ENCODE data around the gene MATR3. TPM values are rescaled to one million over a fixed set of nuclear protein-coding genes. Genes with fewer than 3 reads are reported as not detected.

Gene MATR3
- total and polyA plus RNA-seq, 9 donors, result 174 to 297 (median 222) TPM

DNA sequence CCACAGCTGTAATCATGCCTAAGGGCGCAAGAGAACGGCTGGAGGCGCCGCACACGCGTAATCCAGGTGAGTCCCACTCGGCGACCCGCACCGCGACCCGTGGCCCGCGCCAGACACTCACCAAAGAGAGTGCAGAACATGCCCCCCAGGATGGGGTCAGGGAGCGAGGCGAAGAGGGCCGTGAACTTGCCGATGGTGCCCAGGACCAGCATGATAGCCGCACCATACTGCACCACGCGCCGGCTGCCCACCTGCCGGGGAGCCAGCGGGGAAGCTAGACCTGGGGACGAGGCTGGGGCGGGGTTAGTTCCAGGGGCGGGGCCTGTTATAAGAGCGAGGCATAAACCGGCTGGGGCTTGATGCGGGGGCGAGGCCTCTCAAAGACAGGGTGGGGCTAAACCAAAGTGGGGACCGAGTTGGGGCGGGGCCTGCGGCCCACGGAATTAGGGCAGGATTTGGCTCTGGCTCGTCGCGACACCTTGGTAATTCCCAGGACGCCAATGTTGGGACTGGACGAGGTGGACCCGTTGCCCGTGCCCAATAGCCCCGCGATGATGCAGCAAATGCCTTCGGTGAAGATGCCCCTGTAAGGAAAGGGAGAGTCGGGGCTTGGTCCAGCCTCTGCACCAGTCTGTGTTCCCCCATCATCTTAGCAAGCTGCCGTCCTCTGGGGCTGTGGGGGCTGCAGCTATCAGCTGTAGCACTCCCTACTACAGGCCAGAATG, 84.7 kb downstream of the MATR3 start:
- peak in 3 of 5 donors; percentile 16 to 32 (median 21) for DNase-seq
- H3K27ac ChIP-seq, result no peak overlapping the region
- TF ChIP-seq, protein P1, sequence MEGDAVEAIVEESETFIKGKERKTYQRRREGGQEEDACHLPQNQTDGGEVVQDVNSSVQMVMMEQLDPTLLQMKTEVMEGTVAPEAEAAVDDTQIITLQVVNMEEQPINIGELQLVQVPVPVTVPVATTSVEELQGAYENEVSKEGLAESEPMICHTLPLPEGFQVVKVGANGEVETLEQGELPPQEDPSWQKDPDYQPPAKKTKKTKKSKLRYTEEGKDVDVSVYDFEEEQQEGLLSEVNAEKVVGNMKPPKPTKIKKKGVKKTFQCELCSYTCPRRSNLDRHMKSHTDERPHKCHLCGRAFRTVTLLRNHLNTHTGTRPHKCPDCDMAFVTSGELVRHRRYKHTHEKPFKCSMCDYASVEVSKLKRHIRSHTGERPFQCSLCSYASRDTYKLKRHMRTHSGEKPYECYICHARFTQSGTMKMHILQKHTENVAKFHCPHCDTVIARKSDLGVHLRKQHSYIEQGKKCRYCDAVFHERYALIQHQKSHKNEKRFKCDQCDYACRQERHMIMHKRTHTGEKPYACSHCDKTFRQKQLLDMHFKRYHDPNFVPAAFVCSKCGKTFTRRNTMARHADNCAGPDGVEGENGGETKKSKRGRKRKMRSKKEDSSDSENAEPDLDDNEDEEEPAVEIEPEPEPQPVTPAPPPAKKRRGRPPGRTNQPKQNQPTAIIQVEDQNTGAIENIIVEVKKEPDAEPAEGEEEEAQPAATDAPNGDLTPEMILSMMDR (IDR thresholded peaks at IDR 0.05), result no peak
- no peak for TF ChIP-seq EP300 (IDR thresholded peaks at IDR 0.05)
- TF ChIP-seq POLR2A (IDR thresholded peaks at IDR 0.05), result no peak
- no peak overlapping the region for H3K4me3 ChIP-seq
- H3K36me3 ChIP-seq, result no peaks in the 10 kb centered on the region
- no peaks in the 10 kb centered on the region for H3K27me3 ChIP-seq
- H3K9me3 ChIP-seq, result no peaks in the 10 kb centered on the region
- intact Hi-C loops (cut with DNase I), result no loop called here
- peaks cover 3% of the 10 kb centered on the region for H3K4me1 ChIP-seq (ENCODE audit: insufficient read depth)
- 48 to 71% (median 52%) methylated on average over 39 to 47 of the region's 47 CpGs for WGBS, 3 donors

DNA sequence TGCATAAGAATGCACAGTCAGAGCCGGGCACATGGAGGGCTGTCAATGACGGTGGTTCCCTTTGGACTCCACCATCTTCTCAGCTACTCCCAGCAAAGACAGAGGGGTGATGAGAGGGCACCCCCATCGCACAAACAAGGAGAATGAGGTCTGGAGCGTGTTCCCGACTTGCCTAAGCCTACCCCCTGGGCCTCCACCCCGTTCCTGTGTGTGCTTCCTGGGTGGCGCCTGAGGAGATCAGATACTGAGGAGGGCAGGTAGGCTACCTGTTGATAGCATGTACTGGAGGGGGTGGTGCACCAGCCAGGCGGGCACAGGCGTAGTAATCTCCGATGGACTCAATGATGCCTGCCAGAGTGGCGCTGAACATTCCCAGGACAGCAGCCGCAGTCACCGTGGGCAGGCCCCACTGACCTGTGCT, 85.4 kb downstream of the MATR3 start:
- intact Hi-C loops (cut with DNase I), result no loop called here

DNA sequence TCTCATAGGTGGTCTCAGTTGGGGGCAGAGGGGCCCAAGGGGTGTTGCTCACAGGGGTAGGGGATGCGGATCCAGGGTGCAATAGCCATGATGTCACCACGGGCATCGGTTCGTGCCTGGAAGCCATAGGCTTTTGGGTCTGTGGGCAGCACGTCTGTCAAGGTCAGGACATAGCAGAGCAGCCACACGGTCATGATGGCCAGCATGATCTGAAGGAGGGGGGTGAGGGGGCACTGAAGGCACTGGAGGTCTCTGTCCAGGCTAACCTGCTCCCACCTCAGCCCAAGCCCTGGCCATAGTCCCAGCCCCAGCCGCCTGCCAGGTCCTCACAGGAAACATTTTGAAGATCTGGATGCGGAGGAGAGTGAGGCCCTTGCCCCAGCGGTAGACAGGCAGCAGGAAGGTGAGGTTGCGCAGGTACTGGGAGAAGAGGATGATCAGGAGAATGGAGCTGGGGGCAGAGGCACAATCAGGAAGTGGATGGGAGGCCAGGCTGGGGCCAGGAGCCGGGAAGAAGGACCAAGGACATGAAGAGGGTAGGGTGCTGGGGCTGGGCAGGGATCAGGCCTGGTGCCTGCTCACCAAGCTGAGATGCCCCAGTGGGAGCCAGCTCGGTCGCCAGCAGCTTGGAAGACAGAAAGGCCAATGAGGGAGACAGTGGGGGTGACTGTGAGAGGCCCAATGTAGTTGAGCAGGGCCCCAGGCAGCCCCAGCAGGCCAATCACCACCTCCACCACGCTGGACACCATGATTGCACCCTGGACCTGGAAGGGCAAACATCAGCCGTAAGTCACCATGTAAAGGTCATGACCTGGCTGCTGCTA, 86.3 kb downstream of the MATR3 start:
- no peaks in the 10 kb centered on the region for H3K4me1 ChIP-seq (ENCODE audit: insufficient read depth)
- H3K27ac ChIP-seq, result no peak overlapping the region
- TF ChIP-seq POLR2A (IDR thresholded peaks at IDR 0.05) (no peak), EP300 (IDR thresholded peaks at IDR 0.05) (no peak)
- TF ChIP-seq, protein P1 (IDR thresholded peaks at IDR 0.05), result no peak
- H3K9me3 ChIP-seq, result no peaks in the 10 kb centered on the region
- no peaks in the 10 kb centered on the region for H3K36me3 ChIP-seq
- H3K4me3 ChIP-seq, result no peak overlapping the region
- peak in 2 of 5 donors; percentile 15 to 22 for DNase-seq
- intact Hi-C loops (cut with DNase I), result no loop called here
- 70 to 75% (median 70%) methylated on average over 15 of the region's 15 CpGs for WGBS, 3 donors
- no peaks in the 10 kb centered on the region for H3K27me3 ChIP-seq

More for the DNA sequence above, 85.4 kb downstream of the MATR3 start:
- Histone ChIP-seq H3K27me3 (no peaks in the 10 kb centered on the region), H3K27ac (no peak overlapping the region), H3K4me3 (no peak overlapping the region), H3K9me3 (no peaks in the 10 kb centered on the region), H3K4me1 (ENCODE audit: insufficient read depth) (no peaks in the 10 kb centered on the region), H3K36me3 (no peaks in the 10 kb centered on the region)
- DNase-seq, result peak in 2 of 5 donors; percentile 7 to 16
- WGBS, 3 donors, result 83 to 89% (median 83%) methylated on average over 13 of the region's 13 CpGs
- TF ChIP-seq, protein P1 (IDR thresholded peaks at IDR 0.05), result no peak
- TF ChIP-seq POLR2A (IDR thresholded peaks at IDR 0.05) (no peak), EP300 (IDR thresholded peaks at IDR 0.05) (no peak)

Small RNAs within 50 kb of the gene (small RNA-seq; reads per million reads assigned to genes)
- gene RNA5SP195, result not detected
- gene SNORA74A, result 6.5 reads per million, percentile 81 among the genes with 10 or more reads in this experiment
- gene SNORA74D, result 8.7 reads per million, percentile 83 among the genes with 10 or more reads in this experiment

Other genes starting within 250 kb of the MATR3 start
- gene SIL1, start 95.4 kb upstream of the MATR3 start, total RNA-seq, result 10 to 100 TPM; 15.7 to 45.2 (median 34.9) TPM
- 10 to 100 TPM; 29.5 to 93.0 TPM for gene SIL1, start 95.4 kb upstream of the MATR3 start, polyA plus RNA-seq
- gene PAIP2, start 48.1 kb downstream of the MATR3 start, total RNA-seq, result 100 to 1,000 TPM in 4 of 7 donors, 10 to 100 TPM in 3; 68.4 to 113 (median 100) TPM
- 100 to 1,000 TPM; 111 to 142 TPM for gene PAIP2, start 48.1 kb downstream of the MATR3 start, polyA plus RNA-seq
- gene SLC23A1, start 89.6 kb downstream of the MATR3 start, total RNA-seq, result 10 to 100 TPM in 1 of 7 donors, 1 to 10 TPM in 3, under 1 TPM in 1, not detected in 2; 0.10 to 14.5 (median 1.2) TPM
- gene SLC23A1, start 89.6 kb downstream of the MATR3 start, polyA plus RNA-seq, result under 1 TPM in 1 of 2 donors, not detected in 1; 0.05 TPM
- 1 to 10 TPM in 3 of 7 donors, under 1 TPM in 3, not detected in 1; 0.50 to 1.8 (median 1.2) TPM for gene MZB1, start 96.2 kb downstream of the MATR3 start, total RNA-seq
- 1 to 10 TPM in 1 of 2 donors, under 1 TPM in 1; 0.91 to 1.7 TPM for gene MZB1, start 96.2 kb downstream of the MATR3 start, polyA plus RNA-seq
- 1 to 10 TPM in 4 of 7 donors, under 1 TPM in 3; 0.60 to 2.0 (median 1.0) TPM for gene PROB1, start 101.4 kb downstream of the MATR3 start, total RNA-seq
- gene PROB1, start 101.4 kb downstream of the MATR3 start, polyA plus RNA-seq, result 1 to 10 TPM in 1 of 2 donors, under 1 TPM in 1; 0.65 to 1.0 TPM
- 1 to 10 TPM; 2.1 to 4.7 (median 3.3) TPM for gene SPATA24, start 110.3 kb downstream of the MATR3 start, total RNA-seq
- gene SPATA24, start 110.3 kb downstream of the MATR3 start, polyA plus RNA-seq, result 1 to 10 TPM; 6.5 to 6.7 TPM
- 10 to 100 TPM in 6 of 7 donors, 1 to 10 TPM in 1; 5.2 to 31.0 (median 22.4) TPM for gene DNAJC18, start 145.8 kb downstream of the MATR3 start, total RNA-seq
- gene DNAJC18, start 145.8 kb downstream of the MATR3 start, polyA plus RNA-seq, result 10 to 100 TPM; 11.1 to 35.6 TPM
- 10 to 100 TPM in 3 of 7 donors, 1 to 10 TPM in 4; 4.4 to 17.5 (median 7.2) TPM for gene ECSCR, start 169.0 kb downstream of the MATR3 start, total RNA-seq
- 10 to 100 TPM; 32.8 to 43.5 TPM for gene ECSCR, start 169.0 kb downstream of the MATR3 start, polyA plus RNA-seq
- gene SMIM33, start 177.3 kb downstream of the MATR3 start, total RNA-seq, result not detected
- not detected for gene SMIM33, start 177.3 kb downstream of the MATR3 start, polyA plus RNA-seq
- gene STING1, start 189.0 kb downstream of the MATR3 start, total RNA-seq, result 10 to 100 TPM; 36.8 to 74.6 (median 53.8) TPM
- gene STING1, start 189.0 kb downstream of the MATR3 start, polyA plus RNA-seq, result 10 to 100 TPM; 47.6 to 49.9 TPM